Measurements from ENCODE around the gene CCDC142.

DNA sequence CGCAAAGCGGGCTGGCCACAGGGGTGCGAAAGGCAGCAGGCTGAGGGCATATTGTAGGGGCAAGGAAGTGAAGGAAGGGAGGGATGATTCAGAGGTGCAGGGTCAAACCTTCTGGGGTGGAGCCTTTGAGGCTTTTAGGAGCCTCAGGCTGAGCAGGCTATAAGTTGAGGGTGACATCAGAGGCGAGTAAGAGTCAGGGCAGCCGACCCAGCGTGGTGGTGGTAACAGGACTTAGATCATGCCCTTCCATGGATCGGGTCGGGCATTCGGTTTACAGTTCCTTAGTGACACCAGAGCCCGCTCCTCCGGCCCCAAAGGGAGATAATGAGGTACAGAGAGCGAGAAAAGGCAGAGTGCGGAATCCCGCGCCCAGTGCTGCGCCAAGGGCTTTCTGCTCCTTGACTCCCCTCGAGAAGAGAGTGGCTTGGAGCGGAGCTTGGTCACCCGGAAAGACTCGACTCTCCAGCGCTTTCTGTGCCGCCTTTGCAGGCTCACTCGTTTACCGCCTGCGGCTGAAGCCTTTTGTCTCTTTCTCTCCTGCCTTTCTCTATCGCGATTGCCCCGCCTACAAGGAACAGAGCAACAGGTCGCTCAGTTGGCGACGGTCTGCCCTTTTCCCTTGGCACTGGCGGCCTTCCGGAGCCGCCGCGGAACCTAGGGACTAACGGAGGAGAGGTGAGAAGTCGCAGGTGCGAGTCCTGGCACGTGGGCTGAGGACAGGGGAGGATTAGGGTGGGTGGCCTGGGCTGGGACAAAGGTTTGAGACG is 15.9 kb upstream of the CCDC142 start:
- TF ChIP-seq RAD21 (IDR thresholded peaks at IDR 0.05; ENCODE audit: low read depth), result no peak
- no peak for TF ChIP-seq USF1 (IDR thresholded peaks at IDR 0.05)
- TF ChIP-seq YY1 (IDR thresholded peaks at IDR 0.05; ENCODE audit: low read depth), result no peak
- TF ChIP-seq FOXM1 (IDR thresholded peaks at IDR 0.05; ENCODE audit: borderline replicate concordance, low read depth), result no peak
- TF ChIP-seq, protein P1, sequence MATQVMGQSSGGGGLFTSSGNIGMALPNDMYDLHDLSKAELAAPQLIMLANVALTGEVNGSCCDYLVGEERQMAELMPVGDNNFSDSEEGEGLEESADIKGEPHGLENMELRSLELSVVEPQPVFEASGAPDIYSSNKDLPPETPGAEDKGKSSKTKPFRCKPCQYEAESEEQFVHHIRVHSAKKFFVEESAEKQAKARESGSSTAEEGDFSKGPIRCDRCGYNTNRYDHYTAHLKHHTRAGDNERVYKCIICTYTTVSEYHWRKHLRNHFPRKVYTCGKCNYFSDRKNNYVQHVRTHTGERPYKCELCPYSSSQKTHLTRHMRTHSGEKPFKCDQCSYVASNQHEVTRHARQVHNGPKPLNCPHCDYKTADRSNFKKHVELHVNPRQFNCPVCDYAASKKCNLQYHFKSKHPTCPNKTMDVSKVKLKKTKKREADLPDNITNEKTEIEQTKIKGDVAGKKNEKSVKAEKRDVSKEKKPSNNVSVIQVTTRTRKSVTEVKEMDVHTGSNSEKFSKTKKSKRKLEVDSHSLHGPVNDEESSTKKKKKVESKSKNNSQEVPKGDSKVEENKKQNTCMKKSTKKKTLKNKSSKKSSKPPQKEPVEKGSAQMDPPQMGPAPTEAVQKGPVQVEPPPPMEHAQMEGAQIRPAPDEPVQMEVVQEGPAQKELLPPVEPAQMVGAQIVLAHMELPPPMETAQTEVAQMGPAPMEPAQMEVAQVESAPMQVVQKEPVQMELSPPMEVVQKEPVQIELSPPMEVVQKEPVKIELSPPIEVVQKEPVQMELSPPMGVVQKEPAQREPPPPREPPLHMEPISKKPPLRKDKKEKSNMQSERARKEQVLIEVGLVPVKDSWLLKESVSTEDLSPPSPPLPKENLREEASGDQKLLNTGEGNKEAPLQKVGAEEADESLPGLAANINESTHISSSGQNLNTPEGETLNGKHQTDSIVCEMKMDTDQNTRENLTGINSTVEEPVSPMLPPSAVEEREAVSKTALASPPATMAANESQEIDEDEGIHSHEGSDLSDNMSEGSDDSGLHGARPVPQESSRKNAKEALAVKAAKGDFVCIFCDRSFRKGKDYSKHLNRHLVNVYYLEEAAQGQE (IDR thresholded peaks at IDR 0.05; ENCODE audit: low read depth), result no peak
- no peak for TF ChIP-seq MAX (IDR thresholded peaks at IDR 0.05)
- no peak for TF ChIP-seq TAF1 (IDR thresholded peaks at IDR 0.05; ENCODE audit: low read depth)
- no peak for TF ChIP-seq CEBPB (IDR thresholded peaks at IDR 0.05)
- no peak for TF ChIP-seq CREB1 (IDR thresholded peaks at IDR 0.05; ENCODE audit: low read depth)
- TF ChIP-seq EP300 (IDR thresholded peaks at IDR 0.05; ENCODE audit: borderline replicate concordance), result no peak
- TF ChIP-seq TCF12 (IDR thresholded peaks at IDR 0.05; ENCODE audit: low read depth), result no peak
- TF ChIP-seq EGR1 (IDR thresholded peaks at IDR 0.05), result no peak
